HEK293T (cell line): ENCODE data around the gene CPLX3.

Source experiments
- BHLHE40 ChIP-seq: fragments of 450-650 bp; IDR thresholded peaks from 2 replicates; pipeline ENCODE4 v1.6.1; 2016; ENCODE audit warnings: mild to moderate bottlenecking, moderate library complexity, borderline replicate concordance
- CTBP1 ChIP-seq: fragments of 450-650 bp; IDR thresholded peaks from 2 replicates; pipeline ENCODE4 v1.6.1; 2016; ENCODE audit warnings: borderline replicate concordance
- FOXA1 ChIP-seq: fragments of 450-650 bp; IDR thresholded peaks from 2 replicates; pipeline ENCODE4 v1.6.1; 2016; ENCODE audit warnings: mild to moderate bottlenecking
- FOXK2 ChIP-seq: fragments of 450-650 bp; IDR thresholded peaks from 2 replicates; pipeline ENCODE4 v1.6.1; 2016; ENCODE audit warnings: mild to moderate bottlenecking
- FOXM1 ChIP-seq: fragments of 450-650 bp; IDR thresholded peaks from 2 replicates; pipeline ENCODE4 v1.6.1; 2017; ENCODE audit warnings: mild to moderate bottlenecking, borderline replicate concordance
- HDGF ChIP-seq: fragments of 450-650 bp; IDR thresholded peaks from 2 replicates; pipeline ENCODE4 v1.6.1; 2017; ENCODE audit warnings: antibody characterized with exemption, borderline replicate concordance
- L3MBTL2 ChIP-seq: fragments of 450-650 bp; conservative IDR thresholded peaks from 2 replicates; pipeline ENCODE4 v1.6.1; 2016; ENCODE audit warnings: mild to moderate bottlenecking
- LEF1 ChIP-seq: fragments of 450-650 bp; IDR thresholded peaks from 2 replicates; pipeline ENCODE4 v1.6.1; 2017; ENCODE audit warnings: mild to moderate bottlenecking, borderline replicate concordance
- NFRKB ChIP-seq: fragments of 450-650 bp; IDR thresholded peaks from 2 replicates; pipeline ENCODE4 v1.6.1; 2016; ENCODE audit warnings: mild to moderate bottlenecking, moderate library complexity
- SP1 ChIP-seq: fragments of 450-650 bp; IDR thresholded peaks from 2 replicates; pipeline ENCODE4 v1.6.1; 2017
- SUZ12 ChIP-seq: fragments of 450-650 bp; IDR thresholded peaks from 2 replicates; pipeline ENCODE4 v1.6.1; 2016; ENCODE audit warnings: mild to moderate bottlenecking
- TARDBP ChIP-seq: fragments of 450-650 bp; IDR thresholded peaks from 2 replicates; pipeline ENCODE4 v1.6.1; 2016
- ZNF384 ChIP-seq: fragments of 450-650 bp; IDR thresholded peaks from 2 replicates; pipeline ENCODE4 v1.6.1; 2016
- TF ChIP-seq, protein P1 (sequence below): fragments of 450-650 bp; IDR thresholded peaks from 2 replicates; pipeline ENCODE4 v1.6.1; 2016

DNA sequence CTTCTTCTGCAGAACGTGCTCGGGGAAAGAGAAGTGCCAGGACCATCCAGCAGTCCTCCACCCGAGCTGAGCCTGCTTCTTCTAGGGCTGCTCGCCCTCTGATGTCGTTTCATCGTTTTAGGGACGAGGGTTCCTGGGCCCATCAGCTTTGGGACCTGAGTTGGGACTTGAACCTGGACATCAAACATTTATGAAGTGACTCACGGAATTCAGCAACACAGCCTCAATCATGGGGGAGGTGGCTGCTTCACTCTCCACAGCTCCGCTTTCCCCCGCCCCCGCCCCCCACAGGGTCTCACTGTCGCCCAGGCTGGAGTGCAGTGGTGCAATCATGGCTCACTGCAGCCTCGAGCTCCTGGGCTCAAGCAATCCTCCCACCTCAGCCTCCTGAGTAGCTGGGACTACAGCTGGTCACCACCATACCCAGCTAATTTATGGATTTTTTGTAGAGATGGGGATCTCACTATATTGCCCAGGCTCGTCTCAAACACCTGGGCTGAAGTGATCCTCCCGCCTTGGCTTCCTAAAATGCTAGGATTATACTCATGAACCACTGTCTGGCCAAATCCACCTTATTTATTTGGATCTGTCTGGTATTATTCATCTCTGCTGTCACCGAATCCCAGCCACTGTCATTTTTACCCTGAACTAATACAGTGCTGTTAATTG, 47.5 kb downstream of the CPLX3 start:
- TF ChIP-seq SP1 (no peak), FOXA1 (no peak), TARDBP (no peak), ZNF384 (no peak), BHLHE40 (no peak), SUZ12 (no peak), FOXM1 (no peak), LEF1 (no peak), FOXK2 (no peak), CTBP1 (no peak), NFRKB (no peak), L3MBTL2 (no peak), HDGF (no peak)
- TF ChIP-seq, protein P1, sequence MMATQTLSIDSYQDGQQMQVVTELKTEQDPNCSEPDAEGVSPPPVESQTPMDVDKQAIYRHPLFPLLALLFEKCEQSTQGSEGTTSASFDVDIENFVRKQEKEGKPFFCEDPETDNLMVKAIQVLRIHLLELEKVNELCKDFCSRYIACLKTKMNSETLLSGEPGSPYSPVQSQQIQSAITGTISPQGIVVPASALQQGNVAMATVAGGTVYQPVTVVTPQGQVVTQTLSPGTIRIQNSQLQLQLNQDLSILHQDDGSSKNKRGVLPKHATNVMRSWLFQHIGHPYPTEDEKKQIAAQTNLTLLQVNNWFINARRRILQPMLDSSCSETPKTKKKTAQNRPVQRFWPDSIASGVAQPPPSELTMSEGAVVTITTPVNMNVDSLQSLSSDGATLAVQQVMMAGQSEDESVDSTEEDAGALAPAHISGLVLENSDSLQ, result no peak
